H1 (cell line): ENCODE results near the gene BBX. TPM values are rescaled to one million over a fixed set of nuclear protein-coding genes. Genes with fewer than 3 reads are reported as not detected.
"Not testable (repeated sequence)": the region's sequence is repeated elsewhere in the genome, so short reads cannot be mapped to it uniquely, and the experiment has no call there.

ENCODE experiments used
- CTCF ChIA-PET: fragments of 300-600 bp; sonication (Branson Sonifier 250); formaldehyde crosslinking; loops from one replicate; lab custom pipeline; 2021; ENCODE audit not compliant: partially characterized antibody; lab: Charles Lee
- POLR2A ChIA-PET: fragments of 300-600 bp; sonication (Branson Sonifier 250); formaldehyde crosslinking; loops from one replicate; lab custom pipeline; 2021; ENCODE audit warnings: inconsistent platforms; ENCODE audit not compliant: partially characterized antibody; lab: Charles Lee
- DNase-seq, 2 experiments: peaks; one replicate each; pipeline versions ENCODE4 v3.0.0 to v3.0.0-alpha.2; 2010 to 2022; ENCODE audit warnings: low spot score in 2 of 2, low read depth in 1 of 2, mixed read lengths in 1 of 2
- FAIRE-seq: peaks from 2 replicates; lab custom pipeline; 2011; peaks lifted over from hg19 to GRCh38; lab: Jason Lieb, UNC
- H2AFZ ChIP-seq: 2 replicates; pipeline ENCODE4 v1.8.1; 2012; ENCODE audit warnings: low read length, inconsistent platforms
- H2AK5ac ChIP-seq: 2 replicates; pipeline ENCODE4 v1.6.1; 2013; ENCODE audit warnings: low read depth, low read length
- H2BK120ac ChIP-seq: replicated peaks from 2 replicates; pipeline ENCODE3; 2013; ENCODE audit warnings: low read depth, low read length, inconsistent platforms
- H2BK12ac ChIP-seq: 2 replicates; pipeline ENCODE4 v1.6.1; 2013; ENCODE audit warnings: low read depth, low read length
- H2BK15ac ChIP-seq: 2 replicates; pipeline ENCODE4 v1.6.1; 2013; ENCODE audit warnings: low read length
- H2BK20ac ChIP-seq: 2 replicates; pipeline ENCODE4 v1.6.1; 2013; ENCODE audit warnings: low read length
- H2BK5ac ChIP-seq: 2 replicates; pipeline ENCODE4 v1.6.1; 2013; ENCODE audit warnings: low read depth, low read length
- H3K14ac ChIP-seq: 2 replicates; pipeline ENCODE4 v1.6.1; 2013; ENCODE audit warnings: inconsistent platforms; ENCODE audit not compliant: insufficient read length
- H3K18ac ChIP-seq: 2 replicates; pipeline ENCODE4 v1.6.1; 2013; ENCODE audit warnings: low read length; ENCODE audit errors: extremely low read depth
- H3K23ac ChIP-seq: 2 replicates; pipeline ENCODE4 v1.6.1; 2013; ENCODE audit warnings: inconsistent platforms; ENCODE audit not compliant: insufficient read length
- H3K23me2 ChIP-seq: 2 replicates; pipeline ENCODE4 v1.6.1; 2013; ENCODE audit warnings: low read depth, low read length
- H3K27ac ChIP-seq: 2 replicates; pipeline ENCODE4 v1.6.1; 2011; ENCODE audit warnings: low read depth, low read length, inconsistent platforms
- H3K27me3 ChIP-seq, 4 experiments: replicated peaks in 1 of 4; 1 replicate in 1 of 4; 2 replicates in 3 of 4; pipeline versions ENCODE4 v1.6.1 to v1.8.1; 2011 to 2013; ENCODE audit warnings: low read length in 3 of 4, mild to moderate bottlenecking in 3 of 4, inconsistent platforms in 2 of 4, mixed read lengths in 2 of 4, moderate library complexity in 1 of 4; ENCODE audit not compliant: control insufficient read depth in 3 of 4, insufficient read depth in 3 of 4; ENCODE audit errors: extremely low read depth in 1 of 4
- H3K36me3 ChIP-seq, 4 experiments: 2 replicates each; pipeline versions ENCODE4 v1.6.1 to v1.8.1; 2011 to 2013; ENCODE audit warnings: mild to moderate bottlenecking in 4 of 4, low read length in 3 of 4, moderate library complexity in 2 of 4, control low read depth in 1 of 4, inconsistent platforms in 1 of 4; ENCODE audit not compliant: insufficient read depth in 4 of 4, control insufficient read depth in 2 of 4
- H3K4ac ChIP-seq: replicated peaks from 2 replicates; pipeline ENCODE3; 2013; ENCODE audit warnings: low read length, low read depth, mixed read lengths, inconsistent platforms; ENCODE audit not compliant: insufficient read length
- H3K4me1 ChIP-seq, 4 experiments: replicated peaks in 1 of 4; 1 replicate in 1 of 4; 2 replicates in 3 of 4; pipeline versions ENCODE4 v1.6.1 to v1.8.1; 2011 to 2013; ENCODE audit warnings: low read length in 3 of 4, inconsistent platforms in 2 of 4, mixed read lengths in 1 of 4; ENCODE audit not compliant: insufficient read depth in 4 of 4, control insufficient read depth in 3 of 4
- H3K4me2 ChIP-seq, 2 experiments: 2 replicates each; pipeline versions ENCODE4 v1.6.1 to v1.8.1; 2011 to 2013; ENCODE audit warnings: low read depth in 2 of 2, low read length in 2 of 2, control low read depth in 1 of 2, inconsistent platforms in 1 of 2, mild to moderate bottlenecking in 1 of 2; ENCODE audit not compliant: insufficient read depth in 1 of 2
- H3K4me3 ChIP-seq, 4 experiments: fragments of 200-600, 300-600 bp in 1 of 4; sonication (generic), shearing (Covaris generic), sonication (Bioruptor Twin) in 1 of 4; 2 replicates each; pipeline versions ENCODE4 v1.5.1 to v1.8.1; 2011 to 2016; ENCODE audit warnings: low read length in 4 of 4, low read depth in 3 of 4, control low read depth in 2 of 4, inconsistent platforms in 2 of 4, mild to moderate bottlenecking in 2 of 4, mixed read lengths in 1 of 4, moderate library complexity in 1 of 4; ENCODE audit not compliant: insufficient read depth in 2 of 4; ENCODE audit errors: extremely low read depth in 1 of 4
- H3K56ac ChIP-seq: replicated peaks from 2 replicates; pipeline ENCODE3; 2013; ENCODE audit warnings: low read depth, mild to moderate bottlenecking, mixed read lengths, low read length, inconsistent platforms; ENCODE audit not compliant: insufficient read length
- H3K79me1 ChIP-seq: 2 replicates; pipeline ENCODE4 v1.6.1; 2013; ENCODE audit warnings: low read depth, low read length, control low read depth
- H3K79me2 ChIP-seq, 2 experiments: 2 replicates each; pipeline versions ENCODE4 v1.6.1 to v1.8.1; 2012 to 2013; ENCODE audit warnings: low read length in 2 of 2, mild to moderate bottlenecking in 2 of 2, inconsistent platforms in 1 of 2; ENCODE audit not compliant: insufficient read depth in 2 of 2, control insufficient read depth in 1 of 2
- H3K9ac ChIP-seq, 4 experiments: replicated peaks in 1 of 4; 1 replicate in 1 of 4; 2 replicates in 3 of 4; pipeline versions ENCODE4 v1.6.1 to v1.8.1; 2011 to 2013; ENCODE audit warnings: low read depth in 3 of 4, low read length in 3 of 4, control low read depth in 2 of 4, mild to moderate bottlenecking in 2 of 4, moderate library complexity in 2 of 4, inconsistent platforms in 1 of 4; ENCODE audit errors: extremely low read depth in 1 of 4
- H3K9me3 ChIP-seq, 2 experiments: 2 replicates each; pipeline versions ENCODE4 v1.6.1 to v1.8.1; 2012 to 2013; ENCODE audit warnings: mild to moderate bottlenecking in 2 of 2, moderate library complexity in 2 of 2, control low read depth in 1 of 2, inconsistent platforms in 1 of 2, low read depth in 1 of 2, low read length in 1 of 2, mixed read lengths in 1 of 2; ENCODE audit not compliant: insufficient read depth in 2 of 2
- H4K20me1 ChIP-seq, 2 experiments: replicated peaks in 1 of 2; 2 replicates each; pipeline versions ENCODE3 to v1.8.1; 2011 to 2013; ENCODE audit warnings: inconsistent platforms in 2 of 2, low read length in 2 of 2, mild to moderate bottlenecking in 1 of 2; ENCODE audit not compliant: insufficient read depth in 2 of 2, control insufficient read depth in 1 of 2
- H4K5ac ChIP-seq: 2 replicates; pipeline ENCODE4 v1.6.1; 2013; ENCODE audit warnings: low read length, low read depth, mixed read lengths, inconsistent platforms; ENCODE audit not compliant: insufficient read length
- H4K8ac ChIP-seq: 2 replicates; pipeline ENCODE4 v1.8.0; 2013; ENCODE audit warnings: mild to moderate bottlenecking, moderate library complexity, low read length, inconsistent platforms; ENCODE audit not compliant: insufficient read depth; ENCODE audit errors: extremely low read depth
- H4K91ac ChIP-seq: replicated peaks from 2 replicates; pipeline ENCODE3; 2013; ENCODE audit warnings: low read length, mixed read lengths, inconsistent platforms; ENCODE audit not compliant: insufficient read length
- WGBS, 2 experiments: shearing (Covaris generic) in 1 of 2; methylation state at CpG; one replicate each; pipeline versions ENCODE4 v1.1.6 to v1.1.7; 2013 to 2015; ENCODE audit warnings: low lambda C conversion rate in 2 of 2, mixed read lengths in 2 of 2, inconsistent platforms in 1 of 2, low coverage in 1 of 2, missing lambda C conversion rate in 1 of 2; ENCODE audit not compliant: insufficient replicate concordance in 2 of 2, insufficient coverage in 1 of 2, insufficient read length in 1 of 2; ENCODE audit errors: extremely low coverage in 1 of 2, missing lambda C conversion rate in 1 of 2; 5-methylcytosine and 5-hydroxymethylcytosine counted together
- polyA plus RNA-seq, 7 experiments: library from polyadenylated mRNA; depleted of rRNA in 3 of 7; stranded (reverse) in 5 of 7; unstranded in 2 of 7; fragments of >200 nt in 5 of 7; fragments of 200-250 nt in 2 of 7; gene quantifications; 1 replicate in 5 of 7; 2 replicates in 1 of 7; 4 replicates in 1 of 7; pipeline versions ENCODE4 v1.2.1 to v1.2.3, GENCODE V29; 2011 to 2013; ENCODE audit warnings: missing spikeins in 2 of 7, mixed read lengths in 2 of 7
- total RNA-seq: library from RNA; stranded (reverse); fragmentation: NEBNext Ultra II Directional; extraction: Animal tissue kit (Norgen Biotek cat#: 25700); gene quantifications from 2 replicates; pipeline ENCODE4 v1.2.1, GENCODE V29; 2021

Gene BBX
- total and polyA plus RNA-seq, 2 of the 8 experiments (the other 6 are each of a cell fraction or from before 2014, with no cell fraction given) = 11.0 to 42.5 TPM

GRCh38 chr3:107691984-107692383 is 169.2 kb downstream of the BBX start:
- CTCF ChIA-PET = interaction anchor here (0.7 kb wide), 1 partner anchor 420 kb away, joined by 3 read pairs; no protein-coding TSS in a partner anchor
- not testable (repeated sequence) for H3K9me3 ChIP-seq, H3K23me2 ChIP-seq

GRCh38 chr3:107697348-107697747 is 174.6 kb downstream of the BBX start:
- peak overlapping the region in 3 of 4 experiments; percentile 45 to 59 (median 56); a peak in 5 of 8 replicates for H3K4me3 ChIP-seq

More at GRCh38 chr3:107691984-107692383, 169.2 kb downstream of the BBX start:
- H3K36me3 ChIP-seq, H2BK15ac ChIP-seq, H3K27ac ChIP-seq, H3K56ac ChIP-seq, H3K23ac ChIP-seq, H3K4me2 ChIP-seq, H3K18ac ChIP-seq, FAIRE-seq, H3K79me1 ChIP-seq, H3K27me3 ChIP-seq, H4K8ac ChIP-seq, DNase-seq, H3K79me2 ChIP-seq, H2AFZ ChIP-seq, H2BK120ac ChIP-seq, H3K4ac ChIP-seq, H3K14ac ChIP-seq, H2BK5ac ChIP-seq, H3K4me1 ChIP-seq, H4K20me1 ChIP-seq, H2BK20ac ChIP-seq, H4K91ac ChIP-seq, H3K4me3 ChIP-seq, POLR2A ChIA-PET, H2AK5ac ChIP-seq, H2BK12ac ChIP-seq, H4K5ac ChIP-seq, H3K9ac ChIP-seq: not testable (repeated sequence)
- WGBS, 2 experiments = 100% methylated on average over 1 of the region's 5 CpGs; no CpG with 5 or more reads in 1 of the 2 experiments

More at GRCh38 chr3:107697348-107697747, 174.6 kb downstream of the BBX start:
- H4K20me1 ChIP-seq, H3K4me1 ChIP-seq, H3K36me3 ChIP-seq, H3K14ac ChIP-seq, H3K9ac ChIP-seq, H2AFZ ChIP-seq, H2BK20ac ChIP-seq, H4K8ac ChIP-seq, H3K79me1 ChIP-seq, H4K5ac ChIP-seq, H3K9me3 ChIP-seq, H4K91ac ChIP-seq, H2BK15ac ChIP-seq, H3K18ac ChIP-seq, H3K27ac ChIP-seq, H3K23ac ChIP-seq, H2AK5ac ChIP-seq, H3K56ac ChIP-seq, H2BK120ac ChIP-seq, H2BK12ac ChIP-seq, H3K4ac ChIP-seq, H3K27me3 ChIP-seq, CTCF ChIA-PET, H3K23me2 ChIP-seq, FAIRE-seq: not testable (repeated sequence)
- peak overlapping the region in 1 of 2 experiments; percentile 70; a peak in 1 of 4 replicates for H3K4me2 ChIP-seq
- H3K79me2 ChIP-seq = peaks cover 0 to 16% of the 10 kb centered on the region in 2 experiments; a peak in 2 of 4 replicates
- POLR2A ChIA-PET = interaction anchor here (1.3 kb wide), 1 partner anchor 14 kb away, joined by 3 read pairs; no protein-coding TSS in a partner anchor
- 0 out of 2 replicates have a peak overlapping the region, but pooled peaks have one; percentile 49 for H2BK5ac ChIP-seq
- peak in 1 of 2 experiments; percentile 50 for DNase-seq
- WGBS, 2 experiments = 56% methylated on average over 1 of the region's 6 CpGs; no CpG with 5 or more reads in 1 of the 2 experiments
